ENCODE results near the gene PLPPR4. TPM values are rescaled to one million over a fixed set of nuclear protein-coding genes. Genes with fewer than 3 reads are reported as not detected.

Gene PLPPR4
- total RNA-seq, 3 donors from 2014 or later (not counting 1 experiment from before 2014, with no cell fraction given) = 0.05 TPM; not detected in 2

DNA sequence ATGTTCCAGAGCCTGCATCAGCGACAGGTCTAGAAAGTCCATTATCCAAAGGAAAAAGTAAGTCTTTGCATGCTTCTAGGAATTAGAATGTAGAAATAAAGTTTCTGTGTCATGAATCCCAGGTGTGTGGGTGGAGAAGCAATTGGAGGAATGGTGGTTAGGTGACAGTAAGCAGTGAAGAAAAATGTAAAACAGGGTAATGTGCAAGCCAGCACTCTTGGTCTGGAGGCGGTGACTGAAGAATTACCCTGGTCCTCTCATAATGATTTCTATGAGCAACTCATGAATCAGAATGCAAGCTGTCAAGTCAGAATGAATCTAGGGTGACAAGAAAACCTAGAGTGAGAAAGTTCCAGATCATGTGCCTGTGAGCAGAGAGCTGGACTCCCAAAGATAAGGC lies 33.6 kb downstream of the PLPPR4 start:
- Mint-ChIP-seq H3K27me3 (ENCODE audit: low read depth in 2 of 2) (no peaks in the 10 kb centered on the region), H3K36me3 (no peaks in the 10 kb centered on the region), H3K4me1 (no peaks in the 10 kb centered on the region), H3K9me3 (peaks cover 3 to 6% of the 10 kb centered on the region in 2 donors), H3K27ac (no peak overlapping the region), H3K4me3 (no peak overlapping the region)
- Histone ChIP-seq H3K4me1 (ENCODE audit: control insufficient read depth, insufficient read depth, low read length) (no peaks in the 10 kb centered on the region), H3K27ac (ENCODE audit: low read length) (no peak overlapping the region), H3K4me3 (ENCODE audit: low read length) (no peak overlapping the region), H3K36me3 (ENCODE audit: control insufficient read depth, insufficient read depth, low read length) (no peaks in the 10 kb centered on the region), H3K9me3 (ENCODE audit: control insufficient read depth, insufficient read depth, low read length) (no peaks in the 10 kb centered on the region), H3K27me3 (ENCODE audit: control insufficient read depth, insufficient read depth, low read length) (no peaks in the 10 kb centered on the region)
- no peak for ATAC-seq
- 89% methylated on average over 2 of the region's 2 CpGs for WGBS (ENCODE audit: insufficient coverage)
- intact Hi-C loops (cut with micrococcal nuclease) = no loop called here
- TF ChIP-seq, protein P1, sequence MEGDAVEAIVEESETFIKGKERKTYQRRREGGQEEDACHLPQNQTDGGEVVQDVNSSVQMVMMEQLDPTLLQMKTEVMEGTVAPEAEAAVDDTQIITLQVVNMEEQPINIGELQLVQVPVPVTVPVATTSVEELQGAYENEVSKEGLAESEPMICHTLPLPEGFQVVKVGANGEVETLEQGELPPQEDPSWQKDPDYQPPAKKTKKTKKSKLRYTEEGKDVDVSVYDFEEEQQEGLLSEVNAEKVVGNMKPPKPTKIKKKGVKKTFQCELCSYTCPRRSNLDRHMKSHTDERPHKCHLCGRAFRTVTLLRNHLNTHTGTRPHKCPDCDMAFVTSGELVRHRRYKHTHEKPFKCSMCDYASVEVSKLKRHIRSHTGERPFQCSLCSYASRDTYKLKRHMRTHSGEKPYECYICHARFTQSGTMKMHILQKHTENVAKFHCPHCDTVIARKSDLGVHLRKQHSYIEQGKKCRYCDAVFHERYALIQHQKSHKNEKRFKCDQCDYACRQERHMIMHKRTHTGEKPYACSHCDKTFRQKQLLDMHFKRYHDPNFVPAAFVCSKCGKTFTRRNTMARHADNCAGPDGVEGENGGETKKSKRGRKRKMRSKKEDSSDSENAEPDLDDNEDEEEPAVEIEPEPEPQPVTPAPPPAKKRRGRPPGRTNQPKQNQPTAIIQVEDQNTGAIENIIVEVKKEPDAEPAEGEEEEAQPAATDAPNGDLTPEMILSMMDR (IDR thresholded peaks at IDR 0.05) = no peak
- DNase-seq = no peak

DNA sequence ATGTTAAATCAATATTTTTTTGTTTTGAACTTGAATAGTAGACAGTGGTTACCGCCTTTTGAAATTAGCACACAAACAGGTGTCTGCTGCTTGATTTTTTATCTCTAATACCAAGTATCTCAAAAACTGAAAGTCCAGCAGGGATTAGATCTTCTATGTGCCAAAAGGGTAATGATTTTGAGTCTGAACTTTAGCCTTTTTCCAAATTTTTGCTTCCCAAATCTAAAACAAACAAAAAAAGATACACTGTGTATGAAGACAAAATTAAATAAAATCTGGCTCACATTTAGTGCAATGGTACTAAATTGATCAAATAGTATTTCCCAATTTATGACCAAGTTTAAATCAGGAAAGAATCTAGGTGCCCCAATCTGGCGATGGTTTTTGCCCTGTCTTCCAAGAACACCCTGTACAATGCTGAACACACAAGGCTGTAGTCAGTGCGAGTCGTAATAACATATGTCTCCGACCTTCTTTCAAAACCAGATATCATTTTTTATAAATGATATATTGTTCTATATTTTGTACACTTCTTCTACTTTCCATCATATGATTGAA lies 40.5 kb downstream of the PLPPR4 start:
- H3K36me3 Mint-ChIP-seq = no peaks in the 10 kb centered on the region
- H3K4me3 Mint-ChIP-seq = no peak overlapping the region
- no peaks in the 10 kb centered on the region for H3K4me1 Mint-ChIP-seq
- no peaks in the 10 kb centered on the region for H3K4me1 ChIP-seq (ENCODE audit: control insufficient read depth, insufficient read depth, low read length)
- 85% methylated on average over 1 of the region's 5 CpGs for WGBS (ENCODE audit: insufficient coverage)
- peaks cover 8 to 14% of the 10 kb centered on the region in 2 donors for H3K9me3 Mint-ChIP-seq
- H3K27me3 ChIP-seq (ENCODE audit: control insufficient read depth, insufficient read depth, low read length) = no peaks in the 10 kb centered on the region
- no peaks in the 10 kb centered on the region for H3K36me3 ChIP-seq (ENCODE audit: control insufficient read depth, insufficient read depth, low read length)
- no peak overlapping the region for H3K27ac ChIP-seq (ENCODE audit: low read length)
- intact Hi-C loops (cut with micrococcal nuclease) = no loop called here
- no peaks in the 10 kb centered on the region for H3K27me3 Mint-ChIP-seq (ENCODE audit: low read depth in 2 of 2)
- ATAC-seq = no peak
- H3K4me3 ChIP-seq (ENCODE audit: low read length) = no peak overlapping the region
- DNase-seq = no peak
- no peak overlapping the region for H3K27ac Mint-ChIP-seq
- no peaks in the 10 kb centered on the region for H3K9me3 ChIP-seq (ENCODE audit: control insufficient read depth, insufficient read depth, low read length)
- TF ChIP-seq, protein P1 (IDR thresholded peaks at IDR 0.05) = no peak

DNA sequence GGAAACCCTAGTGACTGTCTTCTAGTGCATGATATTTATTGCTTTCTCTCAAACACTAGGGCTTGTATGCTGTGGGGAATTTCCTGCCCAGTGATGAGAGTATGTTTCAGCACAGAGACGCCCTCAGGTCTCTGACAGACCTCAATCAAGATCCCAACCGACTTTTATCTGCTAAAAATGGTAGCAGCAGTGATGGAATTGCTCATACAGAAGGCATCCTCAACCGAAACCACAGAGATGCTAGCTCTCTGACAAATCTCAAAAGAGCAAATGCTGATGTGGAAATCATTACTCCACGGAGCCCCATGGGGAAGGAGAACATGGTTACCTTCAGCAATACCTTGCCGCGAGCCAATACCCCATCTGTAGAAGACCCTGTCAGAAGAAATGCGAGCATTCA lies 41.3 kb downstream of the PLPPR4 start:
- TF ChIP-seq, protein P1 (IDR thresholded peaks at IDR 0.05) = no peak
- Histone ChIP-seq H3K27ac (ENCODE audit: low read length) (no peak overlapping the region), H3K36me3 (ENCODE audit: control insufficient read depth, insufficient read depth, low read length) (no peaks in the 10 kb centered on the region), H3K4me3 (ENCODE audit: low read length) (no peak overlapping the region), H3K4me1 (ENCODE audit: control insufficient read depth, insufficient read depth, low read length) (no peaks in the 10 kb centered on the region), H3K9me3 (ENCODE audit: control insufficient read depth, insufficient read depth, low read length) (no peaks in the 10 kb centered on the region), H3K27me3 (ENCODE audit: control insufficient read depth, insufficient read depth, low read length) (no peaks in the 10 kb centered on the region)
- Mint-ChIP-seq H3K27ac (no peak overlapping the region), H3K4me1 (no peaks in the 10 kb centered on the region), H3K9me3 (peaks cover 8 to 14% of the 10 kb centered on the region in 2 donors), H3K4me3 (no peak overlapping the region), H3K27me3 (ENCODE audit: low read depth in 2 of 2) (no peaks in the 10 kb centered on the region), H3K36me3 (no peaks in the 10 kb centered on the region)
- WGBS (ENCODE audit: insufficient coverage) = 86% methylated on average over 7 of the region's 7 CpGs
- DNase-seq (no peak), ATAC-seq (no peak)
- intact Hi-C loops (cut with micrococcal nuclease) = no loop called here

DNA sequence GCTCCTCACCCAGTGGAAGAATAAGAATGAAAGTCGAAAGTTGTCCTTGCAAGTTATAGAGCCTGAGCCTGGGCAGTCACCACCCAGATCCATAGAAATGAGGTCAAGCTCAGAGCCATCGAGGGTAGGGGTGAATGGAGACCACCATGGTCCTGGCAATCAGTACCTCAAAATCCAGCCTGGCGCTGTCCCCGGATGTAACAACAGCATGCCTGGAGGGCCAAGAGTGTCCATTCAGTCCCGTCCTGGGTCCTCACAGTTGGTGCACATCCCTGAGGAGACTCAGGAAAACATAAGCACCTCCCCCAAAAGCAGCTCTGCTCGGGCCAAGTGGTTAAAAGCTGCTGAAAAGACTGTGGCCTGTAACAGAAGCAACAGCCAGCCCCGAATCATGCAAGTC lies 41.8 kb downstream of the PLPPR4 start:
- Histone ChIP-seq H3K36me3 (ENCODE audit: control insufficient read depth, insufficient read depth, low read length) (no peaks in the 10 kb centered on the region), H3K27me3 (ENCODE audit: control insufficient read depth, insufficient read depth, low read length) (no peaks in the 10 kb centered on the region), H3K9me3 (ENCODE audit: control insufficient read depth, insufficient read depth, low read length) (no peaks in the 10 kb centered on the region), H3K4me3 (ENCODE audit: low read length) (no peak overlapping the region), H3K27ac (ENCODE audit: low read length) (no peak overlapping the region), H3K4me1 (ENCODE audit: control insufficient read depth, insufficient read depth, low read length) (no peaks in the 10 kb centered on the region)
- TF ChIP-seq, protein P1 (IDR thresholded peaks at IDR 0.05) = no peak
- no peaks in the 10 kb centered on the region for H3K27me3 Mint-ChIP-seq (ENCODE audit: low read depth in 2 of 2)
- WGBS (ENCODE audit: insufficient coverage) = 80% methylated on average over 7 of the region's 7 CpGs
- no peak overlapping the region for H3K27ac Mint-ChIP-seq
- H3K36me3 Mint-ChIP-seq = no peaks in the 10 kb centered on the region
- intact Hi-C loops (cut with micrococcal nuclease) = no loop called here
- no peak for DNase-seq
- no peak overlapping the region for H3K4me3 Mint-ChIP-seq
- H3K4me1 Mint-ChIP-seq = no peaks in the 10 kb centered on the region
- H3K9me3 Mint-ChIP-seq = peaks cover 8 to 14% of the 10 kb centered on the region in 2 donors
- no peak for ATAC-seq

Measured in natural killer cell (primary cell).